Brain microvascular endothelial cell (primary cell): ENCODE results near the gene SMCO4.
A peak's percentile ranks its signal among the peaks of the same experiment; 100 is the strongest.
"Not testable (repeated sequence)": the region's sequence is repeated elsewhere in the genome, so short reads cannot be mapped to it uniquely, and the experiment has no call there.

Source experiments
- DNase-seq: peaks from one replicate; pipeline ENCODE4 v3.0.0-alpha.2; 2020
- H3K27ac ChIP-seq: fragments of 250-450 bp; sonication (Bioruptor Pico); 2 replicates; pipeline ENCODE4 v1.5.1; 2020; ENCODE audit warnings: mild to moderate bottlenecking, moderate library complexity
- H3K27me3 ChIP-seq: fragments of 250-450 bp; sonication (Bioruptor Pico); replicated peaks from 2 replicates; pipeline ENCODE4 v1.5.1; 2020; ENCODE audit warnings: mild to moderate bottlenecking
- H3K36me3 ChIP-seq: fragments of 250-450 bp; sonication (Bioruptor Pico); replicated peaks from 2 replicates; pipeline ENCODE4 v1.5.1; 2020; ENCODE audit warnings: mild to moderate bottlenecking
- H3K4me3 ChIP-seq: 2 replicates; pipeline ENCODE4 v1.5.1; 2011; ENCODE audit warnings: low read depth, mild to moderate bottlenecking, control low read depth, low read length, moderate library complexity
- in situ Hi-C: cut with HindIII; loops from 2 replicates; pipeline ENCODE4 v1.10.0; 2017; ENCODE audit warnings: low sequenced_read_pairs, low pct_ligation_motif_present
- TF ChIP-seq, protein P1 (sequence below): IDR thresholded peaks from 2 replicates; pipeline ENCODE4 v1.5.1; 2011; ENCODE audit warnings: low read depth, mild to moderate bottlenecking, moderate library complexity, low read length, control low read depth, inconsistent platforms; ENCODE audit errors: missing control alignments

Gene SMCO4

DNA sequence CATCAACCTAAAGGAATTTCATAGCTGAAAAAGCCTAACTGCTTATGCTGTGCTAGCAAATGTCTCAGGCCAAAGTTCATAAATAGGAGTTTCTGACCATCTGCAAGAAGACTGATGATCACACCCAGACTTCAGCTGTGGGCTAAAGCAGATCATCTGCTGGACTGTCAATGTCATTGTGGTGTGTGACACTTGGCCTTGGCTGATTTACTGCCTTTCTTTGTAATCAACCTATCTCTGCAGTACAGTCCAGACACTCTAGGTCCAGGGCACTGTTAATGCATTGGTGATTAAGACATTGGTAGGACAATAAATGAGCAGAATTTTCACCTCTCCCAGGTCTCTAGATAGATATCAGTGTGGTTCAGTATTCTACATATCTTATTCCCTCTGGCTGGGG lies 40.3 kb upstream of the SMCO4 start:
- Histone ChIP-seq H3K36me3 (no peaks in the 10 kb centered on the region), H3K27me3 (no peaks in the 10 kb centered on the region), H3K27ac (no peak overlapping the region), H3K4me3 (no peak overlapping the region)
- TF ChIP-seq, protein P1, sequence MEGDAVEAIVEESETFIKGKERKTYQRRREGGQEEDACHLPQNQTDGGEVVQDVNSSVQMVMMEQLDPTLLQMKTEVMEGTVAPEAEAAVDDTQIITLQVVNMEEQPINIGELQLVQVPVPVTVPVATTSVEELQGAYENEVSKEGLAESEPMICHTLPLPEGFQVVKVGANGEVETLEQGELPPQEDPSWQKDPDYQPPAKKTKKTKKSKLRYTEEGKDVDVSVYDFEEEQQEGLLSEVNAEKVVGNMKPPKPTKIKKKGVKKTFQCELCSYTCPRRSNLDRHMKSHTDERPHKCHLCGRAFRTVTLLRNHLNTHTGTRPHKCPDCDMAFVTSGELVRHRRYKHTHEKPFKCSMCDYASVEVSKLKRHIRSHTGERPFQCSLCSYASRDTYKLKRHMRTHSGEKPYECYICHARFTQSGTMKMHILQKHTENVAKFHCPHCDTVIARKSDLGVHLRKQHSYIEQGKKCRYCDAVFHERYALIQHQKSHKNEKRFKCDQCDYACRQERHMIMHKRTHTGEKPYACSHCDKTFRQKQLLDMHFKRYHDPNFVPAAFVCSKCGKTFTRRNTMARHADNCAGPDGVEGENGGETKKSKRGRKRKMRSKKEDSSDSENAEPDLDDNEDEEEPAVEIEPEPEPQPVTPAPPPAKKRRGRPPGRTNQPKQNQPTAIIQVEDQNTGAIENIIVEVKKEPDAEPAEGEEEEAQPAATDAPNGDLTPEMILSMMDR = no peak
- in situ Hi-C loops = no loop called here
- DNase-seq = no peak

DNA sequence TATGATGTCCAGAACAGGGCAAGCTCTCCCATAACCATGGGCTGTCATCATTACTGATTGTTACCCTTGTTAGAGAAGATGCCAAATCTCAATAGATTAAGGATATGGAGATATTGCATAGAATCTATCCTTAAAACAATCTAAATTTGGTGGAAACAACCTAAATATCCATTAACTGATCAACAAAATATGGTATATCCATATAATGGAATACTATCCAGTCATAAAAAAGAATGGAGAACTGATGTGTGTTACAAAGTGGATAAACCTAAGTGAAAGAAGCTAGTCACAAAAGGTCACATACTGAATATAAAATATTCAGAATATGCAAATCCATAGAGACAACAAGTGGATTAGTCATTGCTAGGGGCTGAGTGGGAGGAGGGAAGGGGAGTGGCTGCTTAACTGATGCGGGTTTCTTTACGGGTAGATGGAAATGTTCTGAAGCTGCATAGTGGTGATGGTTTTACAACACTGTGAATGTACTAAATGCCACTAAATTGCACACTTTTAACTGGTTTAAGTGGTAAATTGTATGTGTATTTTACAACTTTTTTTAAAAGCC lies 36.1 kb upstream of the SMCO4 start:
- Histone ChIP-seq H3K4me3 (no peak overlapping the region), H3K27me3 (no peaks in the 10 kb centered on the region), H3K27ac (no peak overlapping the region), H3K36me3 (no peaks in the 10 kb centered on the region)
- in situ Hi-C loops = no loop called here
- DNase-seq = no peak
- TF ChIP-seq, protein P1 = no peak

DNA sequence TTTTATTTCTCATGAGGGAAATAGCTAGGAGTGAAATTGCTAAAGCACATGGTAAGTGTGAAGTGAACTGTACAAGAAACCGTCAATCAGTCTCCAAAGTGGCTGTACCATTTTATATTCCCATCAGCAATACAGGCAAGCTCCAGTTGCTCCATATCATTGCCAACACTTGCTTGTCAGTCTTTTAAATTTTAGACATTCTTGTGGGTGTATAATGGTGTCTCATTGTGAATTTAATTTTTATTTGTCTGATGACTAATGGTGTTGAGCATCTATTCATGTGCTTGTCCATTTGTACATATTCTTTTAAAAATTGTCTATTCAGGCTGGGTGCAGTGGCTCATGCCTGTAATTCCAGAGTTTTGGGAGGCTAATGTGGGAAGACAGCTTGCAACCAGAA lies 34.1 kb upstream of the SMCO4 start:
- TF ChIP-seq, protein P1 = no peak
- Histone ChIP-seq H3K27me3 (no peaks in the 10 kb centered on the region), H3K36me3 (no peaks in the 10 kb centered on the region), H3K4me3 (no peak overlapping the region), H3K27ac (peak overlapping the region; percentile 89)
- in situ Hi-C loops = no loop called here
- peak; percentile 60 for DNase-seq

DNA sequence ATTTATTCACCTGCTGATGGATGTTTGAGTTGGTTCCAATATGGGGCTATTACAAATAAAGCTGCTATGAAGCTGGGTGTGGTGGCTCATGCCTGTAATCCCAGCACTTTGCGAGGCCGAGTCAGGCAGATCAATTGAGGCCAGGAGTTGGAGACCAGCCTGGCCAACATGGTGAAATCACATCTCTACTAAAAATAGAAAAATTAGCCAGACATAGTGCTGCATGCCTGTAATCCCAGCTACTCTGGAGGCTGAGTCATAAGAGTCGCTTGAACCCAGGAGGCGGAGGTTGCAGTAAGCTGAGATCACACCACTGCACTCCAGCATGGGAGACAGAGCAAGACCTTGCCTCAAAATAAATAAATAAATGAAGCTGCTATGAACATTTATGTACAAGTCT lies 33.7 kb upstream of the SMCO4 start:
- H3K27ac ChIP-seq = peak overlapping the region; percentile 89
- in situ Hi-C loops = not testable (repeated sequence)

DNA sequence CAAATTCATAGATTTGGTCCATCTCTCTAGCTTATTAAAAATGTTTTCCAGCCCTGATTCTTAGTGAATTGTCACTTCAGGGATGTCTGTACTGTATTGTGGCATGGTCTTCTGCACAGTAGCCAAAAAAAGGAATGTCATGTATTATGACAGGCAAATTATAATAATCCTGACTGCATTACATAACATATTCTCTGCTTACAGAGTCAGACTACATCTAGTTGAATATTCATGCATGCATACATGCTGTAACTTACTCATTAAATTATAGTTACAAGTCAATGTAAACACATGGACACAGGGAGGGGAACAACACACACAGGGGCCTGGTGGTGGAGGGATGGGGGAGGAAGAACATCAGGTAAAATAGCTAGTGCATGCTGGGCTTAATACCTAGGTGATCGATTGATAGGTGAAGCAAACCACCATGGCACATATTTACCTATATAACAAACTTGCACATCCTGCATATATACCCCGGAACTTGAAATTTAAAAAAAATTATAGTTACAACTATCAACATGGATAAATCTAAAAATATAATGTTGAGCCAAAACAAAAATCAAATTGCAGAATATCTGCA lies 31.5 kb upstream of the SMCO4 start:
- in situ Hi-C loops = no loop called here
- Histone ChIP-seq H3K4me3 (no peak overlapping the region), H3K36me3 (no peaks in the 10 kb centered on the region), H3K27ac (no peak overlapping the region), H3K27me3 (no peaks in the 10 kb centered on the region)
- DNase-seq = no peak
- TF ChIP-seq, protein P1 = no peak

More for the DNA sequence above, 33.7 kb upstream of the SMCO4 start:
- DNase-seq = peak; percentile 89
- H3K27me3 ChIP-seq, H3K36me3 ChIP-seq, H3K4me3 ChIP-seq: not testable (repeated sequence)

DNA sequence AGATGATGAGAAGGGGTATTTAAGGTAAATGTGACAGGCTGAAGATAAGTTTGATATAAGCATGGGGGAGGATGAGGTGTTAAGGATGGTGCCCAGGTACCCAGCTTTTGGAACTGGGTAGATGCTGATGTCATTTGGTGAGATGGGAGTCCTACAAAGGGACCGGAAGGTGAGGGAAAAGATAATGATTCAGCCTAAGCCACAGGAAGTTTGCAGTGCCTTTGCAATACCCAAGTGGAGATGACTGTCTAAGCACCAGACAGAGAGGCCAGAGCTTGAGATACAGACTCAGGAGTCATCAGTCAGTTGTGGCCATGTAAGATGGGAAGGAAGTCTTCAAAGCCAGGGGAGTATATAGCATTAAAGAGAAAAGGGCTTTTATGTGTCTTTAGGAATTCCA lies 30.0 kb upstream of the SMCO4 start:
- in situ Hi-C loops = no loop called here
- no peak overlapping the region for H3K4me3 ChIP-seq
- peak; percentile 11 for DNase-seq

More for the DNA sequence above, 30.0 kb upstream of the SMCO4 start:
- Histone ChIP-seq H3K27ac (no peak overlapping the region), H3K36me3 (no peaks in the 10 kb centered on the region), H3K27me3 (no peaks in the 10 kb centered on the region)
- TF ChIP-seq, protein P1 = no peak
